ENCODE data around the gene EVC2. TPM values are rescaled to one million over a fixed set of nuclear protein-coding genes. Genes with fewer than 3 reads are reported as not detected.

The EVC2 gene
- polyA plus RNA-seq, 3 donors, result 0.04 to 0.12 (median 0.08) TPM

DNA sequence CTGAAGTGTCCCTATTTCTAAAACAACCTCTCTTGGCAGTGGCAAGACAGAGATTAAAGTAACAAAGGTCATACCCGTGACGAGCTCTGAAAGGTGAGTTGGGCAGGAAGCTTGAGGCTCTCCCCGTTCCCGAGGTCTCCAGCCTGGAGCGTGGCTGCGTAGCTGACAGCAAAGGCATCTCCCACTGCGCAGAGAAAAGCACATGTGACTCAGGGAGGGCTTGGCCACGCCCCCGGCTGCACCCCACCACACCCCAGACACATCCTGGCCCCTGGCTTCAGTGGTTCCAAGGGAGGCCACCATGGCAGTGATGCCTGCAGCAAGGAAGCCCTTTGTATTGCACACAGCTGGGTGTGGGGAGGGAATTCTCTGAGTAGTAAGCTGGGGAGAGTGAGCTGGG is 23.1 kb downstream of the EVC2 start:
- H3K27me3 ChIP-seq (ENCODE audit: control insufficient read depth in 2 of 2, insufficient read depth in 2 of 2, low read length in 2 of 2), result no peaks in the 10 kb centered on the region
- H2AFZ ChIP-seq (ENCODE audit: insufficient read depth, low read depth, low read length, poor library complexity, severe bottlenecking), result no peak overlapping the region
- H4K20me1 ChIP-seq (ENCODE audit: insufficient read depth, low read length), result no peaks in the 10 kb centered on the region
- H3K4me1 ChIP-seq (ENCODE audit: control insufficient read depth in 1 of 2, insufficient read depth in 2 of 2, low read length in 2 of 2), result no peaks in the 10 kb centered on the region
- DNase-seq, result no peak
- H3K27me3 Mint-ChIP-seq (ENCODE audit: low read depth in 3 of 3), result peaks cover 0 to 2% (median 1%) of the 10 kb centered on the region in 3 donors
- H3K9me3 ChIP-seq (replicated peaks in 1 of 2; ENCODE audit: control insufficient read depth in 1 of 2, insufficient read depth in 1 of 2, low read length in 2 of 2), result no peaks in the 10 kb centered on the region
- no peaks in the 10 kb centered on the region for H3K4me1 Mint-ChIP-seq
- H3K9me3 Mint-ChIP-seq, result peaks cover 0 to 4% (median 0%) of the 10 kb centered on the region in 7 donors
- no peaks in the 10 kb centered on the region for H3K36me3 Mint-ChIP-seq
- TF ChIP-seq, protein P1, sequence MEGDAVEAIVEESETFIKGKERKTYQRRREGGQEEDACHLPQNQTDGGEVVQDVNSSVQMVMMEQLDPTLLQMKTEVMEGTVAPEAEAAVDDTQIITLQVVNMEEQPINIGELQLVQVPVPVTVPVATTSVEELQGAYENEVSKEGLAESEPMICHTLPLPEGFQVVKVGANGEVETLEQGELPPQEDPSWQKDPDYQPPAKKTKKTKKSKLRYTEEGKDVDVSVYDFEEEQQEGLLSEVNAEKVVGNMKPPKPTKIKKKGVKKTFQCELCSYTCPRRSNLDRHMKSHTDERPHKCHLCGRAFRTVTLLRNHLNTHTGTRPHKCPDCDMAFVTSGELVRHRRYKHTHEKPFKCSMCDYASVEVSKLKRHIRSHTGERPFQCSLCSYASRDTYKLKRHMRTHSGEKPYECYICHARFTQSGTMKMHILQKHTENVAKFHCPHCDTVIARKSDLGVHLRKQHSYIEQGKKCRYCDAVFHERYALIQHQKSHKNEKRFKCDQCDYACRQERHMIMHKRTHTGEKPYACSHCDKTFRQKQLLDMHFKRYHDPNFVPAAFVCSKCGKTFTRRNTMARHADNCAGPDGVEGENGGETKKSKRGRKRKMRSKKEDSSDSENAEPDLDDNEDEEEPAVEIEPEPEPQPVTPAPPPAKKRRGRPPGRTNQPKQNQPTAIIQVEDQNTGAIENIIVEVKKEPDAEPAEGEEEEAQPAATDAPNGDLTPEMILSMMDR (IDR thresholded peaks at IDR 0.05), result no peak
- H3K4me3 ChIP-seq (replicated peaks in 1 of 3; ENCODE audit: low read depth in 2 of 3, low read length in 3 of 3), result no peak overlapping the region
- H3K9ac ChIP-seq (ENCODE audit: insufficient read depth, low read length, poor library complexity, severe bottlenecking), result no peak overlapping the region
- WGBS (ENCODE audit: insufficient coverage), result 96% methylated on average over 7 of the region's 9 CpGs
- H3K79me2 ChIP-seq (ENCODE audit: insufficient read depth, low read length), result no peaks in the 10 kb centered on the region
- H3K36me3 ChIP-seq (replicated peaks in 1 of 2; ENCODE audit: control insufficient read depth in 1 of 2, insufficient read depth in 2 of 2, low read length in 2 of 2), result no peaks in the 10 kb centered on the region
- H3K4me3 Mint-ChIP-seq, result no peak overlapping the region
- no peak overlapping the region for H3K27ac Mint-ChIP-seq
- H3K4me2 ChIP-seq (replicated peaks; ENCODE audit: extremely low read depth, low read length, poor library complexity, severe bottlenecking), result no peak overlapping the region
- H3K27ac ChIP-seq (ENCODE audit: low read depth in 1 of 2, low read length in 2 of 2), result no peak overlapping the region
- intact Hi-C loops (cut with micrococcal nuclease), result no loop called here

DNA sequence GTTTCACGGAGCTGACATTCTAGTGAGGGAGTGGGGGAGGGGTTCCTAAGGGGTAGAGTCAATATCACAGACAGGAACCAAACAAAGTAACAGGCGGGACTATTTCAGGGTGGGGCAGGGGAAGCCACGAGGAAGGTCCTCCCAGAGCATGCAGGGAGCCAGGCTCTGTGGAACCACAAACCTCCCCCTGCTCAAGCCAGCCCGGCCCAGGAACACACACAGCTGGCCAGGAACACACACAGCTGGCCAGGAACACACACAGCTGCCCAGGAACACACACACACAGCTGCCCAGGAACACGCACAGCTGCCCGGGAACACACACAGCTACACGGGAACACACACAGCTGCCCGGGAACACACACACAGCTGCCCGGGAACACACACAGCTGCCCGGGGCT is 24.8 kb downstream of the EVC2 start:
- no peaks in the 10 kb centered on the region for H3K4me1 Mint-ChIP-seq

More for the DNA sequence above, 24.8 kb downstream of the EVC2 start:
- Histone ChIP-seq H3K27me3 (ENCODE audit: control insufficient read depth in 2 of 2, insufficient read depth in 2 of 2, low read length in 2 of 2) (no peaks in the 10 kb centered on the region), H3K4me2 (replicated peaks; ENCODE audit: extremely low read depth, low read length, poor library complexity, severe bottlenecking) (no peak overlapping the region), H3K36me3 (replicated peaks in 1 of 2; ENCODE audit: control insufficient read depth in 1 of 2, insufficient read depth in 2 of 2, low read length in 2 of 2) (no peaks in the 10 kb centered on the region), H3K4me3 (replicated peaks in 1 of 3; ENCODE audit: low read depth in 2 of 3, low read length in 3 of 3) (no peak overlapping the region), H3K9me3 (replicated peaks in 1 of 2; ENCODE audit: control insufficient read depth in 1 of 2, insufficient read depth in 1 of 2, low read length in 2 of 2) (no peaks in the 10 kb centered on the region), H3K79me2 (ENCODE audit: insufficient read depth, low read length) (no peaks in the 10 kb centered on the region), H2AFZ (ENCODE audit: insufficient read depth, low read depth, low read length, poor library complexity, severe bottlenecking) (no peak overlapping the region), H4K20me1 (ENCODE audit: insufficient read depth, low read length) (no peaks in the 10 kb centered on the region), H3K4me1 (ENCODE audit: control insufficient read depth in 1 of 2, insufficient read depth in 2 of 2, low read length in 2 of 2) (no peaks in the 10 kb centered on the region), H3K9ac (ENCODE audit: insufficient read depth, low read length, poor library complexity, severe bottlenecking) (no peak overlapping the region), H3K27ac (ENCODE audit: low read depth in 1 of 2, low read length in 2 of 2) (no peak overlapping the region)
- Mint-ChIP-seq H3K27ac (no peak overlapping the region), H3K4me3 (no peak overlapping the region), H3K27me3 (ENCODE audit: low read depth in 3 of 3) (peaks cover 0 to 1% (median 0%) of the 10 kb centered on the region in 3 donors), H3K9me3 (peaks cover 0 to 4% (median 0%) of the 10 kb centered on the region in 7 donors), H3K36me3 (no peaks in the 10 kb centered on the region)
- DNase-seq, result no peak
- intact Hi-C loops (cut with micrococcal nuclease), result no loop called here
- WGBS (ENCODE audit: insufficient coverage), result 78% methylated on average over 6 of the region's 10 CpGs
- TF ChIP-seq, protein P1 (IDR thresholded peaks at IDR 0.05), result no peak
